PFSK-1 (cell line): ENCODE data around the gene ADAP1.

Experiments used
- FOXP2 ChIP-seq: optimal IDR thresholded peaks from 2 replicates; pipeline ENCODE3; 2011; ENCODE audit warnings: borderline replicate concordance, control low read depth, inconsistent platforms; ENCODE audit not compliant: insufficient read depth; ENCODE audit errors: extremely low read length, extremely low read depth
- POLR2AphosphoS5 ChIP-seq: IDR thresholded peaks from 2 replicates; pipeline ENCODE4 v1.6.1; 2012; ENCODE audit warnings: low read depth, mild to moderate bottlenecking, control low read depth, low read length, moderate library complexity
- REST ChIP-seq, 2 experiments: IDR thresholded peaks; 2 replicates each; pipeline versions ENCODE4 v1.6.1 to v1.8.0; 2011 to 2012; ENCODE audit warnings: low read depth in 2 of 2, low read length in 2 of 2, control low read depth in 1 of 2, inconsistent platforms in 1 of 2, mild to moderate bottlenecking in 1 of 2, moderate library complexity in 1 of 2; ENCODE audit not compliant: insufficient read depth in 1 of 2
- SIN3A ChIP-seq: IDR thresholded peaks from 2 replicates; pipeline ENCODE4 v1.6.1; 2012; ENCODE audit warnings: mild to moderate bottlenecking, low read length, moderate library complexity, borderline replicate concordance; ENCODE audit not compliant: insufficient read depth
- TAF1 ChIP-seq: IDR thresholded peaks from 2 replicates; pipeline ENCODE4 v1.6.1; 2012; ENCODE audit warnings: low read length, control low read depth, borderline replicate concordance; ENCODE audit not compliant: insufficient read depth

Gene ADAP1

GRCh38 chr7:911791-912480 lies 42.5 kb downstream of the ADAP1 start:
- no peak for TF ChIP-seq REST (IDR thresholded peaks at IDR 0.05; ENCODE audit: insufficient read depth in 1 of 2, low read depth in 2 of 2, low read length in 2 of 2)
- no peak for TF ChIP-seq FOXP2
- TF ChIP-seq TAF1: no peak
- TF ChIP-seq POLR2AphosphoS5: no peak

GRCh38 chr7:910931-911431 lies 43.5 kb downstream of the ADAP1 start:
- no peak for TF ChIP-seq TAF1
- no peak for TF ChIP-seq REST (IDR thresholded peaks at IDR 0.05; ENCODE audit: insufficient read depth in 1 of 2, low read depth in 2 of 2, low read length in 2 of 2)
- no peak for TF ChIP-seq POLR2AphosphoS5
- TF ChIP-seq SIN3A: no peak
- no peak for TF ChIP-seq FOXP2

- TF ChIP-seq SIN3A (no peak), REST (IDR thresholded peaks at IDR 0.05; ENCODE audit: insufficient read depth in 1 of 2, low read depth in 2 of 2, low read length in 2 of 2) (no peak), TAF1 (no peak), FOXP2 (no peak), POLR2AphosphoS5 (no peak)
Measured at GRCh38 chr7:910441-910861, 44.0 kb downstream of the ADAP1 start.

GRCh38 chr7:909358-910329 lies 44.8 kb downstream of the ADAP1 start:
- TF ChIP-seq FOXP2: no peak
- no peak for TF ChIP-seq REST (IDR thresholded peaks at IDR 0.05; ENCODE audit: insufficient read depth in 1 of 2, low read depth in 2 of 2, low read length in 2 of 2)
- no peak for TF ChIP-seq TAF1
